H1 (cell line): ENCODE results near the gene TTBK1. TPM values are rescaled to one million over a fixed set of nuclear protein-coding genes. Genes with fewer than 3 reads are reported as not detected.

ENCODE experiments used
- CTCF ChIA-PET: fragments of 300-600 bp; sonication (Branson Sonifier 250); formaldehyde crosslinking; loops from one replicate; lab custom pipeline; 2021; ENCODE audit not compliant: partially characterized antibody; lab: Charles Lee
- POLR2A ChIA-PET: fragments of 300-600 bp; sonication (Branson Sonifier 250); formaldehyde crosslinking; loops from one replicate; lab custom pipeline; 2021; ENCODE audit warnings: inconsistent platforms; ENCODE audit not compliant: partially characterized antibody; lab: Charles Lee
- DNase-seq, 2 experiments: peaks; one replicate each; pipeline versions ENCODE4 v3.0.0 to v3.0.0-alpha.2; 2010 to 2022; ENCODE audit warnings: low spot score in 2 of 2, low read depth in 1 of 2, mixed read lengths in 1 of 2
- FAIRE-seq: peaks from 2 replicates; lab custom pipeline; 2011; peaks lifted over from hg19 to GRCh38; lab: Jason Lieb, UNC
- H2AFZ ChIP-seq: 2 replicates; pipeline ENCODE4 v1.8.1; 2012; ENCODE audit warnings: low read length, inconsistent platforms
- H2AK5ac ChIP-seq: 2 replicates; pipeline ENCODE4 v1.6.1; 2013; ENCODE audit warnings: low read depth, low read length
- H2BK120ac ChIP-seq: replicated peaks from 2 replicates; pipeline ENCODE3; 2013; ENCODE audit warnings: low read depth, low read length, inconsistent platforms
- H2BK12ac ChIP-seq: 2 replicates; pipeline ENCODE4 v1.6.1; 2013; ENCODE audit warnings: low read depth, low read length
- H2BK15ac ChIP-seq: 2 replicates; pipeline ENCODE4 v1.6.1; 2013; ENCODE audit warnings: low read length
- H2BK20ac ChIP-seq: 2 replicates; pipeline ENCODE4 v1.6.1; 2013; ENCODE audit warnings: low read length
- H2BK5ac ChIP-seq: 2 replicates; pipeline ENCODE4 v1.6.1; 2013; ENCODE audit warnings: low read depth, low read length
- H3K14ac ChIP-seq: 2 replicates; pipeline ENCODE4 v1.6.1; 2013; ENCODE audit warnings: inconsistent platforms; ENCODE audit not compliant: insufficient read length
- H3K18ac ChIP-seq: 2 replicates; pipeline ENCODE4 v1.6.1; 2013; ENCODE audit warnings: low read length; ENCODE audit errors: extremely low read depth
- H3K23ac ChIP-seq: 2 replicates; pipeline ENCODE4 v1.6.1; 2013; ENCODE audit warnings: inconsistent platforms; ENCODE audit not compliant: insufficient read length
- H3K23me2 ChIP-seq: 2 replicates; pipeline ENCODE4 v1.6.1; 2013; ENCODE audit warnings: low read depth, low read length
- H3K27ac ChIP-seq: 2 replicates; pipeline ENCODE4 v1.6.1; 2011; ENCODE audit warnings: low read depth, low read length, inconsistent platforms
- H3K27me3 ChIP-seq, 4 experiments: replicated peaks in 1 of 4; 1 replicate in 1 of 4; 2 replicates in 3 of 4; pipeline versions ENCODE4 v1.6.1 to v1.8.1; 2011 to 2013; ENCODE audit warnings: low read length in 3 of 4, mild to moderate bottlenecking in 3 of 4, inconsistent platforms in 2 of 4, mixed read lengths in 2 of 4, moderate library complexity in 1 of 4; ENCODE audit not compliant: control insufficient read depth in 3 of 4, insufficient read depth in 3 of 4; ENCODE audit errors: extremely low read depth in 1 of 4
- H3K36me3 ChIP-seq, 4 experiments: 2 replicates each; pipeline versions ENCODE4 v1.6.1 to v1.8.1; 2011 to 2013; ENCODE audit warnings: mild to moderate bottlenecking in 4 of 4, low read length in 3 of 4, moderate library complexity in 2 of 4, control low read depth in 1 of 4, inconsistent platforms in 1 of 4; ENCODE audit not compliant: insufficient read depth in 4 of 4, control insufficient read depth in 2 of 4
- H3K4ac ChIP-seq: replicated peaks from 2 replicates; pipeline ENCODE3; 2013; ENCODE audit warnings: low read length, low read depth, mixed read lengths, inconsistent platforms; ENCODE audit not compliant: insufficient read length
- H3K4me1 ChIP-seq, 4 experiments: replicated peaks in 1 of 4; 1 replicate in 1 of 4; 2 replicates in 3 of 4; pipeline versions ENCODE4 v1.6.1 to v1.8.1; 2011 to 2013; ENCODE audit warnings: low read length in 3 of 4, inconsistent platforms in 2 of 4, mixed read lengths in 1 of 4; ENCODE audit not compliant: insufficient read depth in 4 of 4, control insufficient read depth in 3 of 4
- H3K4me2 ChIP-seq, 2 experiments: 2 replicates each; pipeline versions ENCODE4 v1.6.1 to v1.8.1; 2011 to 2013; ENCODE audit warnings: low read depth in 2 of 2, low read length in 2 of 2, control low read depth in 1 of 2, inconsistent platforms in 1 of 2, mild to moderate bottlenecking in 1 of 2; ENCODE audit not compliant: insufficient read depth in 1 of 2
- H3K4me3 ChIP-seq, 4 experiments: fragments of 200-600, 300-600 bp in 1 of 4; sonication (generic), shearing (Covaris generic), sonication (Bioruptor Twin) in 1 of 4; 2 replicates each; pipeline versions ENCODE4 v1.5.1 to v1.8.1; 2011 to 2016; ENCODE audit warnings: low read length in 4 of 4, low read depth in 3 of 4, control low read depth in 2 of 4, inconsistent platforms in 2 of 4, mild to moderate bottlenecking in 2 of 4, mixed read lengths in 1 of 4, moderate library complexity in 1 of 4; ENCODE audit not compliant: insufficient read depth in 2 of 4; ENCODE audit errors: extremely low read depth in 1 of 4
- H3K56ac ChIP-seq: replicated peaks from 2 replicates; pipeline ENCODE3; 2013; ENCODE audit warnings: low read depth, mild to moderate bottlenecking, mixed read lengths, low read length, inconsistent platforms; ENCODE audit not compliant: insufficient read length
- H3K79me1 ChIP-seq: 2 replicates; pipeline ENCODE4 v1.6.1; 2013; ENCODE audit warnings: low read depth, low read length, control low read depth
- H3K79me2 ChIP-seq, 2 experiments: 2 replicates each; pipeline versions ENCODE4 v1.6.1 to v1.8.1; 2012 to 2013; ENCODE audit warnings: low read length in 2 of 2, mild to moderate bottlenecking in 2 of 2, inconsistent platforms in 1 of 2; ENCODE audit not compliant: insufficient read depth in 2 of 2, control insufficient read depth in 1 of 2
- H3K9ac ChIP-seq, 4 experiments: replicated peaks in 1 of 4; 1 replicate in 1 of 4; 2 replicates in 3 of 4; pipeline versions ENCODE4 v1.6.1 to v1.8.1; 2011 to 2013; ENCODE audit warnings: low read depth in 3 of 4, low read length in 3 of 4, control low read depth in 2 of 4, mild to moderate bottlenecking in 2 of 4, moderate library complexity in 2 of 4, inconsistent platforms in 1 of 4; ENCODE audit errors: extremely low read depth in 1 of 4
- H3K9me3 ChIP-seq, 2 experiments: 2 replicates each; pipeline versions ENCODE4 v1.6.1 to v1.8.1; 2012 to 2013; ENCODE audit warnings: mild to moderate bottlenecking in 2 of 2, moderate library complexity in 2 of 2, control low read depth in 1 of 2, inconsistent platforms in 1 of 2, low read depth in 1 of 2, low read length in 1 of 2, mixed read lengths in 1 of 2; ENCODE audit not compliant: insufficient read depth in 2 of 2
- H4K20me1 ChIP-seq, 2 experiments: replicated peaks in 1 of 2; 2 replicates each; pipeline versions ENCODE3 to v1.8.1; 2011 to 2013; ENCODE audit warnings: inconsistent platforms in 2 of 2, low read length in 2 of 2, mild to moderate bottlenecking in 1 of 2; ENCODE audit not compliant: insufficient read depth in 2 of 2, control insufficient read depth in 1 of 2
- H4K5ac ChIP-seq: 2 replicates; pipeline ENCODE4 v1.6.1; 2013; ENCODE audit warnings: low read length, low read depth, mixed read lengths, inconsistent platforms; ENCODE audit not compliant: insufficient read length
- H4K8ac ChIP-seq: 2 replicates; pipeline ENCODE4 v1.8.0; 2013; ENCODE audit warnings: mild to moderate bottlenecking, moderate library complexity, low read length, inconsistent platforms; ENCODE audit not compliant: insufficient read depth; ENCODE audit errors: extremely low read depth
- H4K91ac ChIP-seq: replicated peaks from 2 replicates; pipeline ENCODE3; 2013; ENCODE audit warnings: low read length, mixed read lengths, inconsistent platforms; ENCODE audit not compliant: insufficient read length
- CBX5 ChIP-seq: fragments of 300-800, 300-1000 bp; sonication (generic); IDR thresholded peaks from 2 replicates; pipeline ENCODE4 v1.7.1; 2016; ENCODE audit warnings: antibody characterized with exemption, low read length, low read depth
- EZH2 ChIP-seq: fragments of 200-600 bp; sonication (generic); IDR thresholded peaks from 2 replicates; pipeline ENCODE4 v1.7.1; 2012; ENCODE audit warnings: low read depth, mild to moderate bottlenecking, moderate library complexity, low read length, inconsistent platforms; ENCODE audit not compliant: severe bottlenecking
- HDAC6 ChIP-seq: IDR thresholded peaks from one replicate; pipeline ENCODE4 v1.7.1; 2012; ENCODE audit warnings: low read depth, mild to moderate bottlenecking, inconsistent platforms, low read length, moderate library complexity
- JUND ChIP-seq: IDR thresholded peaks from 2 replicates; pipeline ENCODE4 v1.6.1; 2011; ENCODE audit warnings: mild to moderate bottlenecking, improper control_type of control experiment, low read length
- RFX5 ChIP-seq: IDR thresholded peaks from 2 replicates; pipeline ENCODE4 v1.6.1; 2011; ENCODE audit warnings: low read depth, low read length, improper control_type of control experiment, borderline replicate concordance
- SAP30 ChIP-seq: fragments of 300-600 bp; sonication (generic); IDR thresholded peaks from 2 replicates; pipeline ENCODE4 v1.7.1; 2012; ENCODE audit warnings: low read length, moderate library complexity, mild to moderate bottlenecking, inconsistent platforms; ENCODE audit not compliant: insufficient read depth, insufficient replicate concordance
- TBP ChIP-seq: IDR thresholded peaks from 2 replicates; pipeline ENCODE4 v1.6.1; 2011; ENCODE audit warnings: low read depth, low read length, improper control_type of control experiment
- WGBS, 2 experiments: shearing (Covaris generic) in 1 of 2; methylation state at CpG; one replicate each; pipeline versions ENCODE4 v1.1.6 to v1.1.7; 2013 to 2015; ENCODE audit warnings: low lambda C conversion rate in 2 of 2, mixed read lengths in 2 of 2, inconsistent platforms in 1 of 2, low coverage in 1 of 2, missing lambda C conversion rate in 1 of 2; ENCODE audit not compliant: insufficient replicate concordance in 2 of 2, insufficient coverage in 1 of 2, insufficient read length in 1 of 2; ENCODE audit errors: extremely low coverage in 1 of 2, missing lambda C conversion rate in 1 of 2; 5-methylcytosine and 5-hydroxymethylcytosine counted together
- polyA plus RNA-seq, 7 experiments: library from polyadenylated mRNA; depleted of rRNA in 3 of 7; stranded (reverse) in 5 of 7; unstranded in 2 of 7; fragments of >200 nt in 5 of 7; fragments of 200-250 nt in 2 of 7; gene quantifications; 1 replicate in 5 of 7; 2 replicates in 1 of 7; 4 replicates in 1 of 7; pipeline versions ENCODE4 v1.2.1 to v1.2.3, GENCODE V29; 2011 to 2013; ENCODE audit warnings: missing spikeins in 2 of 7, mixed read lengths in 2 of 7
- total RNA-seq: library from RNA; stranded (reverse); fragmentation: NEBNext Ultra II Directional; extraction: Animal tissue kit (Norgen Biotek cat#: 25700); gene quantifications from 2 replicates; pipeline ENCODE4 v1.2.1, GENCODE V29; 2021
- TF ChIP-seq, protein P1 (sequence below): IDR thresholded peaks from 2 replicates; pipeline ENCODE4 v1.6.1; 2012; ENCODE audit warnings: inconsistent platforms
- TF ChIP-seq, protein P2 (sequence below): IDR thresholded peaks from 2 replicates; pipeline ENCODE4 v1.6.1; 2012; ENCODE audit warnings: low read length, inconsistent platforms
- TF ChIP-seq, protein P3 (sequence below): IDR thresholded peaks from 2 replicates; pipeline ENCODE4 v1.6.1; 2011; ENCODE audit warnings: low read length, improper control_type of control experiment

TTBK1 gene
- total and polyA plus RNA-seq, 2 of the 8 experiments (the other 6 are each of a cell fraction or from before 2014, with no cell fraction given): 0.53 to 1.6 TPM

DNA sequence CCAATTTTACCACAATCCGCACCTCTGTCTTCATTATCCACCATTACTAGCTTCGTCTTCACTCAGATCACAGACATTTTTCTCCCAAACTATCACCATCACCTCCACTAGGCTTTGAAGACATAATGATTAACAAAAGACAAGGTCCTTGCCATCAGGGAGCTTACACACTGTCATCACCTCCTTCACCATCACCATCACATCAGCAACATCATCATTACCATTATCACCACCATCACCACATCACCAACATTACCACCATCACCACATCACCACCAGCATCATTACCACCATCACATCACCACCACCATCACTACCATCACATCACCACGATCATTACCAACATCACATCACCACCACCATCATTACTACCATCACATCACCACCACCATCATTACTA, 50.4 kb downstream of the TTBK1 start:
- no peak overlapping the region for H4K5ac ChIP-seq
- no peak overlapping the region for H3K4me3 ChIP-seq
- H3K79me2 ChIP-seq: no peaks in the 10 kb centered on the region
- ChIA-PET POLR2A (interaction anchor here (1.2 kb wide), 1 partner anchor 15 kb away, joined by 4 read pairs; the partner anchor contains the start of gene CRIP3), CTCF (interaction anchor here (0.6 kb wide), 1 partner anchor 742 kb away, joined by 5 read pairs; no protein-coding TSS in a partner anchor)
- H3K9ac ChIP-seq: no peak overlapping the region
- H3K4ac ChIP-seq: no peak overlapping the region
- no peak overlapping the region for H2BK20ac ChIP-seq
- H2AK5ac ChIP-seq: peak overlapping the region; percentile 56; the same call in 1 of the 2 replicates
- H3K4me1 ChIP-seq: no peaks in the 10 kb centered on the region
- H2BK120ac ChIP-seq: no peak overlapping the region
- no peak overlapping the region for H2BK12ac ChIP-seq
- peaks cover 12% of the 10 kb centered on the region; the same call in 1 of the 2 replicates for H3K23me2 ChIP-seq
- no peak overlapping the region for H3K23ac ChIP-seq
- H3K79me1 ChIP-seq: no peaks in the 10 kb centered on the region
- H3K14ac ChIP-seq: no peak overlapping the region
- no peak overlapping the region for H3K4me2 ChIP-seq
- DNase-seq: no peak
- no peaks in the 10 kb centered on the region; a peak in 1 of 8 replicates for H3K36me3 ChIP-seq
- H4K20me1 ChIP-seq: peaks cover 0 to 8% of the 10 kb centered on the region in 2 experiments
- H2BK5ac ChIP-seq: no peak overlapping the region
- no peak overlapping the region for H4K91ac ChIP-seq
- H3K27me3 ChIP-seq: peaks cover 0 to 2% (median 0%) of the 10 kb centered on the region in 4 experiments; a peak in 1 of 7 replicates
- WGBS, 2 experiments: 89% methylated on average over 3 of the region's 3 CpGs; no CpG with 5 or more reads in 1 of the 2 experiments
- H2AFZ ChIP-seq: no peak overlapping the region
- peak overlapping the region; percentile 99 for H3K56ac ChIP-seq
- no peaks in the 10 kb centered on the region for H3K9me3 ChIP-seq
- H4K8ac ChIP-seq: no peak overlapping the region
- no peak for TF ChIP-seq TBP
- TF ChIP-seq, protein P1, sequence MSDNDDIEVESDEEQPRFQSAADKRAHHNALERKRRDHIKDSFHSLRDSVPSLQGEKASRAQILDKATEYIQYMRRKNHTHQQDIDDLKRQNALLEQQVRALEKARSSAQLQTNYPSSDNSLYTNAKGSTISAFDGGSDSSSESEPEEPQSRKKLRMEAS: no peak
- TF ChIP-seq, protein P2, sequence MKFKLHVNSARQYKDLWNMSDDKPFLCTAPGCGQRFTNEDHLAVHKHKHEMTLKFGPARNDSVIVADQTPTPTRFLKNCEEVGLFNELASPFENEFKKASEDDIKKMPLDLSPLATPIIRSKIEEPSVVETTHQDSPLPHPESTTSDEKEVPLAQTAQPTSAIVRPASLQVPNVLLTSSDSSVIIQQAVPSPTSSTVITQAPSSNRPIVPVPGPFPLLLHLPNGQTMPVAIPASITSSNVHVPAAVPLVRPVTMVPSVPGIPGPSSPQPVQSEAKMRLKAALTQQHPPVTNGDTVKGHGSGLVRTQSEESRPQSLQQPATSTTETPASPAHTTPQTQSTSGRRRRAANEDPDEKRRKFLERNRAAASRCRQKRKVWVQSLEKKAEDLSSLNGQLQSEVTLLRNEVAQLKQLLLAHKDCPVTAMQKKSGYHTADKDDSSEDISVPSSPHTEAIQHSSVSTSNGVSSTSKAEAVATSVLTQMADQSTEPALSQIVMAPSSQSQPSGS: no peak
- TF ChIP-seq JUND: no peak
- no peak for TF ChIP-seq RFX5
- TF ChIP-seq CBX5: no peak
- TF ChIP-seq, protein P3, sequence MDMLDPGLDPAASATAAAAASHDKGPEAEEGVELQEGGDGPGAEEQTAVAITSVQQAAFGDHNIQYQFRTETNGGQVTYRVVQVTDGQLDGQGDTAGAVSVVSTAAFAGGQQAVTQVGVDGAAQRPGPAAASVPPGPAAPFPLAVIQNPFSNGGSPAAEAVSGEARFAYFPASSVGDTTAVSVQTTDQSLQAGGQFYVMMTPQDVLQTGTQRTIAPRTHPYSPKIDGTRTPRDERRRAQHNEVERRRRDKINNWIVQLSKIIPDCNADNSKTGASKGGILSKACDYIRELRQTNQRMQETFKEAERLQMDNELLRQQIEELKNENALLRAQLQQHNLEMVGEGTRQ: no peak
- TF ChIP-seq HDAC6: no peak
- TF ChIP-seq EZH2: no peak
- no peak for TF ChIP-seq SAP30
- no peak overlapping the region for H3K27ac ChIP-seq
- H2BK15ac ChIP-seq: no peak overlapping the region
- no peak for FAIRE-seq
- H3K18ac ChIP-seq: no peak overlapping the region
